Right ventricle myocardium inferior (tissue), 1 donor: ENCODE measurements around the gene NECAB3. TPM values are rescaled to one million over a fixed set of nuclear protein-coding genes. Genes with fewer than 3 reads are reported as not detected.

ENCODE experiments used
- ATAC-seq: fragments of 200-7000 bp; cut with Tn5 transposase; one replicate; pipeline ENCODE4 v1.9.1; 2020; ENCODE audit warnings: mild to moderate bottlenecking, moderate library complexity
- DNase-seq: peaks from one replicate; pipeline ENCODE4 v3.0.0; 2021; ENCODE audit errors: missing footprints
- intact Hi-C: fragments of 100-400 bp; cut with DNase I; formaldehyde crosslinking; loops from one replicate; pipeline ENCODE4 v1.11.0; 2022
- total RNA-seq: library from RNA; stranded (reverse); fragmentation: NEBNext Ultra II Directional; extraction: Animal tissue kit (Norgen Biotek cat#: 25700); gene quantifications from one replicate; pipeline ENCODE4 v1.2.1, GENCODE V29; 2021
- donor health status: DM: no; HTN: yes; CAD: no; lungs with severe emphysema.

The NECAB3 gene
- total RNA-seq, 1 donor from 2014 or later, result 70.8 TPM

- DNase-seq, result peak; percentile 15
- intact Hi-C loops, result no loop called here
- ATAC-seq, result no peak
These were observed 7.6 kb upstream of the NECAB3 start for GRCh38 chr20:33681728-33682353.

- ATAC-seq, result no peak
These were observed 7.1 kb upstream of the NECAB3 start for GRCh38 chr20:33681288-33681687.

GRCh38 chr20:33680686-33681085 is 6.5 kb upstream of the NECAB3 start:
- DNase-seq, result no peak
- ATAC-seq, result no peak
- intact Hi-C loops, result no loop called here

More at GRCh38 chr20:33681288-33681687, 7.1 kb upstream of the NECAB3 start:
- DNase-seq, result no peak
- intact Hi-C loops, result no loop called here

- intact Hi-C loops, result no loop called here
- DNase-seq (peak; percentile 65), ATAC-seq (no peak)
These were observed 5.7 kb upstream of the NECAB3 start for GRCh38 chr20:33679758-33680485.

GRCh38 chr20:33677991-33678702 is 3.9 kb upstream of the NECAB3 start:
- DNase-seq (peak; percentile 88), ATAC-seq (peak; percentile 73)
- intact Hi-C loops, result no loop called here

GRCh38 chr20:33676652-33677645 is 2.7 kb upstream of the NECAB3 start:
- ATAC-seq, result no peak
- DNase-seq, result no peak
- intact Hi-C loops, result no loop called here

GRCh38 chr20:33676121-33676520 is 1.9 kb upstream of the NECAB3 start:
- peak; percentile 57 for DNase-seq
- ATAC-seq, result no peak
- intact Hi-C loops, result no loop called here

- intact Hi-C loops, result no loop called here
- ATAC-seq (peak; percentile 36), DNase-seq (peak; percentile 73)
These were observed 1.1 kb upstream of the NECAB3 start for GRCh38 chr20:33675136-33675959.

- ATAC-seq, result no peak
- intact Hi-C loops, result loop anchor here (5.0 kb wide), 2 partner anchors 49 to 271 kb away; partner anchors contain the start of genes CDK5RAP1 and PXMP4
These were observed 576 bp downstream of the NECAB3 start for GRCh38 chr20:33673410-33674293.

GRCh38 chr20:33673114-33673409 is 1.2 kb downstream of the NECAB3 start:
- ATAC-seq, result no peak
- no peak for DNase-seq
- intact Hi-C loops, result loop anchor here (5.0 kb wide), 2 partner anchors 49 to 271 kb away; partner anchors contain the start of genes CDK5RAP1 and PXMP4

More at GRCh38 chr20:33673410-33674293, 576 bp downstream of the NECAB3 start:
- DNase-seq, result peak; percentile 73

- no peak for DNase-seq
- no peak for ATAC-seq
- intact Hi-C loops, result loop anchor here (5.0 kb wide), 2 partner anchors 50 to 270 kb away; partner anchors contain the start of genes CDK5RAP1 and PXMP4
These were observed 1.7 kb downstream of the NECAB3 start for GRCh38 chr20:33672426-33673113.

GRCh38 chr20:33671573-33672288 is 2.5 kb downstream of the NECAB3 start:
- no peak for ATAC-seq
- intact Hi-C loops, result loop anchor here (5.0 kb wide), 2 partner anchors 51 to 269 kb away; partner anchors contain the start of genes CDK5RAP1 and PXMP4

GRCh38 chr20:33670715-33671499 is 3.3 kb downstream of the NECAB3 start:
- intact Hi-C loops, result loop anchor here (5.0 kb wide), 2 partner anchors 51 to 269 kb away; partner anchors contain the start of genes CDK5RAP1 and PXMP4
- no peak for DNase-seq
- ATAC-seq, result no peak

More at GRCh38 chr20:33671573-33672288, 2.5 kb downstream of the NECAB3 start:
- DNase-seq, result no peak

- DNase-seq (no peak), ATAC-seq (no peak)
- intact Hi-C loops, result loop anchor here (2.0 to 5.0 kb wide), 3 partner anchors 52 to 268 kb away; partner anchors contain the start of genes CDK5RAP1 and PXMP4
These were observed 4.2 kb downstream of the NECAB3 start for GRCh38 chr20:33669873-33670640.
